CD4-positive, alpha-beta T cell (primary cell): Measurements from ENCODE around the gene USH1C. TPM values are rescaled to one million over a fixed set of nuclear protein-coding genes. Genes with fewer than 3 reads are reported as not detected.

ENCODE experiments used
- ATAC-seq: fragments of 200-7000 bp; cut with Tn5 transposase; one replicate; pipeline ENCODE4 v1.10.0; 2022; ENCODE audit warnings: mild to moderate bottlenecking; ENCODE audit not compliant: poor library complexity
- CTCF ChIA-PET: fragments of 350-600 bp; sonication (Branson Sonifier 250); formaldehyde crosslinking; loops from one replicate; lab custom pipeline; 2021; ENCODE audit warnings: antibody characterized with exemption, inconsistent platforms; lab: Charles Lee
- POLR2A ChIA-PET: fragments of 350-600 bp; sonication (Branson Sonifier 250); formaldehyde crosslinking; loops from one replicate; lab custom pipeline; 2021; ENCODE audit warnings: antibody characterized with exemption, inconsistent platforms; lab: Charles Lee
- DNase-seq, 14 experiments: peaks; one replicate each; pipeline ENCODE4 v3.0.0-alpha.2; 2013 to 2020; ENCODE audit warnings: mixed read lengths in 2 of 14
- H3K27ac ChIP-seq, 2 donors: one replicate each; pipeline versions ENCODE4 v1.5.1 to v1.7.0; 2013; ENCODE audit warnings: low read length in 2 of 2, low read depth in 1 of 2, mild to moderate bottlenecking in 1 of 2
- H3K27me3 ChIP-seq, 2 experiments: 1 replicate in 1 of 2; 2 replicates in 1 of 2; pipeline versions ENCODE4 v1.6.1 to v1.7.0; 2013; ENCODE audit warnings: low read length in 2 of 2, control low read depth in 1 of 2, mild to moderate bottlenecking in 1 of 2, moderate library complexity in 1 of 2; ENCODE audit not compliant: insufficient read depth in 2 of 2, control insufficient read depth in 1 of 2
- H3K36me3 ChIP-seq: one replicate; pipeline ENCODE4 v1.6.1; 2013; ENCODE audit warnings: low read length, control low read depth; ENCODE audit not compliant: insufficient read depth
- H3K4me1 ChIP-seq: one replicate; pipeline ENCODE4 v1.6.1; 2013; ENCODE audit warnings: low read length, control low read depth; ENCODE audit not compliant: insufficient read depth
- H3K4me3 ChIP-seq: one replicate; pipeline ENCODE4 v1.5.1; 2013; ENCODE audit warnings: mild to moderate bottlenecking, low read length, moderate library complexity
- H3K9me3 ChIP-seq, 2 experiments: 1 replicate in 1 of 2; 2 replicates in 1 of 2; pipeline versions ENCODE4 v1.6.1 to v1.7.0; 2013; ENCODE audit warnings: low read length in 2 of 2, mild to moderate bottlenecking in 2 of 2, control low read depth in 1 of 2, moderate library complexity in 1 of 2; ENCODE audit not compliant: control insufficient read depth in 1 of 2, insufficient read depth in 1 of 2
- H3K27ac Mint-ChIP-seq: one replicate; pipeline ENCODE4 v1.8.0; 2020; ENCODE audit warnings: mixed read lengths
- H3K27me3 Mint-ChIP-seq: one replicate; pipeline ENCODE4 v1.8.0; 2021; ENCODE audit warnings: mixed read lengths
- H3K36me3 Mint-ChIP-seq: one replicate; pipeline ENCODE4 v1.8.0; 2021; ENCODE audit warnings: low read depth, mixed read lengths
- H3K4me1 Mint-ChIP-seq: one replicate; pipeline ENCODE4 v1.8.0; 2021; ENCODE audit warnings: low read depth, mixed read lengths
- H3K4me3 Mint-ChIP-seq: one replicate; pipeline ENCODE4 v1.8.0; 2020; ENCODE audit warnings: mild to moderate bottlenecking, mixed read lengths
- H3K9me3 Mint-ChIP-seq: one replicate; pipeline ENCODE4 v1.8.0; 2020; ENCODE audit warnings: mixed read lengths
- CTCF ChIP-seq: fragments of 200-600 bp; IDR thresholded peaks from one replicate; pipeline ENCODE4 v1.8.0; 2022; ENCODE audit warnings: antibody characterized with exemption, mild to moderate bottlenecking
- intact Hi-C, 2 experiments: fragments of 100-400 bp; cut with DNase I in 1 of 2; cut with micrococcal nuclease in 1 of 2; formaldehyde crosslinking; loops; one replicate each; pipeline versions ENCODE4 v1.15.1 to v1.9.0; 2023 to 2025; cut with DNase I, micrococcal nuclease
- total RNA-seq, 174 experiments: library from RNA in 2 of 174; stranded (reverse) in 2 of 174; gene quantifications; one replicate each; pipeline ENCODE4 v1.2.3 and lab custom pipeline; 2021 to 2026

The USH1C gene
- total RNA-seq, 2 experiments from 2014 or later: not detected

DNA sequence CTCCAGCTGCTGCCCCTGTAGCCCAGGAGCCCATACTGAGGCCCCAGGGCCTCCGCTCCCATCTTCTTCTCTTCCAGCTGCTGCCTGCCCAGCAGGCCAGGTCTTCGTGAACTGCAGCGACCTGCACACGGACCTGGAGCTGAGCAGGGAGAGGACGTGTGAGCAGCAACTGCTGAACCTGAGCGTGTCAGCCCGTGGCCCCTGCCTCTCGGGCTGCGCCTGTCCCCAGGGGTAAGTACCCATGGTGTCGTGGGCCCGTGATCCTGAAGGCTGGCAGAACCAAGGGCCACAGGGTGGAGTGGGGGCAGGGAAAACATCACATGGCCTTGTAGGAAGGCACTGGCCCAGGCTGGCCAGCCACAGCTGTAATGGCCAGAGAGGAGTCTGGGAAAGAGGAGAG is 34.1 kb upstream of the USH1C start:
- intact Hi-C loops: no loop called here
- Histone ChIP-seq H3K27ac (no peak overlapping the region), H3K27me3 (peaks cover 0 to 9% of the 10 kb centered on the region in 2 experiments), H3K4me1 (no peaks in the 10 kb centered on the region), H3K4me3 (no peak overlapping the region), H3K9me3 (no peaks in the 10 kb centered on the region), H3K36me3 (no peaks in the 10 kb centered on the region)
- DNase-seq (no peak), ATAC-seq (no peak)
- Mint-ChIP-seq H3K9me3 (no peaks in the 10 kb centered on the region), H3K4me3 (no peak overlapping the region), H3K27ac (no peak overlapping the region), H3K27me3 (peaks cover 3% of the 10 kb centered on the region), H3K36me3 (no peaks in the 10 kb centered on the region), H3K4me1 (no peaks in the 10 kb centered on the region)
- ChIA-PET POLR2A (no interaction called here), CTCF (no interaction called here)
- TF ChIP-seq CTCF: no peak

DNA sequence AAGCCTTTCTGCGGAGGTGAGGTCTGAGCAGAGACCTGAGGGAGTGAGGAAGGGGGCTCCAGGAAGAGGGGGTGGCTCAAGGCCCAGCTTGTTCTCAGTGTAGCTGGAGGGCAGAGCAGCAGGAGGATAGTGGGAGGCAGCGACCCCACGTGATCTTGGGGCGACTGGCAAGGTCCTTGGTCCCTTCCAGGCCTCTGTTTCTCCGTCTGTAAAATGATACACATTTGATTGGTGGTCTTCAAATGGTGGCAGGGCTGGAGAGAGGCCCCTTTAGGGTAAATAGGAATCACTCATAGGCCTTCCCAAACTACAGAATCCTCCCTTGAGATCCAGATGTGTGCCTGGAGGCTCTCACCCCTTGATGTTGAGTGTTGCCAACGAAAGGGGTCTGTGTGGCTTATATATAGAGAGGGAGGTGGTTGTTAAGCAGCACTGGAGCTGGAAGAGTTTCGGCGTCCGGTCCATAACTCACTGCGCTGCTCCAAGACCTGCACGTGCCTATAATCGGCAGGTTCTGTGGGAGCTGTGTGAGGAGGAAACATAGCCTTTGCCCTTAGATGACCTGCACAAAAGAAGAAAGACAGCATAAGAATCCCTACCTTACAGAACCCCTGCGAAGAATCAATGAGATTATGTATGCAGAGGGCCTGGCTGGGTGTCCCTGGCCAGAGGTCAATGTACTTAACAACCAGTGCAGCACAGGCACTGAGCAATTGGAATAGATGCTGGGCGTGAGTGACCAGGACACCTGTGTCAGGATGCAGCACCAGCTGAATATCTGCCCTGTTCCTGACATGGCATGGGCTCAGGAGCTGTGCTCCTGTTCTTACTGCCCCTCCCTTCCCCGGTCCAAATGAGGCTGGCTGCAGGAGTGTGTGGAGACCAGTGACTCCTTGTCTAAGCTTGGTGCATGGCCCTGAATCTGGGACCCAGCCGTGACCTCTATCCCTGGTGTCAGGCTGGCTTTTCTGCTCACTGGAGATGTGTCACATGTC is 31.5 kb upstream of the USH1C start:
- Mint-ChIP-seq H3K36me3 (no peaks in the 10 kb centered on the region), H3K27ac (no peak overlapping the region)
- CTCF ChIA-PET: no interaction called here

More for the DNA sequence above, 31.5 kb upstream of the USH1C start:
- peaks cover 0 to 9% of the 10 kb centered on the region in 2 experiments for H3K27me3 ChIP-seq
- no peaks in the 10 kb centered on the region for H3K4me1 ChIP-seq
- no peaks in the 10 kb centered on the region for H3K36me3 ChIP-seq
- peaks cover 9% of the 10 kb centered on the region for H3K27me3 Mint-ChIP-seq
- no peaks in the 10 kb centered on the region for H3K4me1 Mint-ChIP-seq
- H3K9me3 Mint-ChIP-seq: no peaks in the 10 kb centered on the region
- no peak for TF ChIP-seq CTCF
- H3K27ac ChIP-seq: no peak overlapping the region
- no peaks in the 10 kb centered on the region for H3K9me3 ChIP-seq
- DNase-seq: no peak
- no peak for ATAC-seq
- POLR2A ChIA-PET: no interaction called here
- intact Hi-C loops: no loop called here
- no peak overlapping the region for H3K4me3 ChIP-seq
- H3K4me3 Mint-ChIP-seq: no peak overlapping the region
